ENCODE data around the gene SLCO2A1. TPM values are rescaled to one million over a fixed set of nuclear protein-coding genes. Genes with fewer than 3 reads are reported as not detected.
A peak's percentile ranks its signal among the peaks of the same experiment; 100 is the strongest.

The SLCO2A1 gene
- total RNA-seq, 1 donor from 2014 or later = 1.0 TPM

DNA sequence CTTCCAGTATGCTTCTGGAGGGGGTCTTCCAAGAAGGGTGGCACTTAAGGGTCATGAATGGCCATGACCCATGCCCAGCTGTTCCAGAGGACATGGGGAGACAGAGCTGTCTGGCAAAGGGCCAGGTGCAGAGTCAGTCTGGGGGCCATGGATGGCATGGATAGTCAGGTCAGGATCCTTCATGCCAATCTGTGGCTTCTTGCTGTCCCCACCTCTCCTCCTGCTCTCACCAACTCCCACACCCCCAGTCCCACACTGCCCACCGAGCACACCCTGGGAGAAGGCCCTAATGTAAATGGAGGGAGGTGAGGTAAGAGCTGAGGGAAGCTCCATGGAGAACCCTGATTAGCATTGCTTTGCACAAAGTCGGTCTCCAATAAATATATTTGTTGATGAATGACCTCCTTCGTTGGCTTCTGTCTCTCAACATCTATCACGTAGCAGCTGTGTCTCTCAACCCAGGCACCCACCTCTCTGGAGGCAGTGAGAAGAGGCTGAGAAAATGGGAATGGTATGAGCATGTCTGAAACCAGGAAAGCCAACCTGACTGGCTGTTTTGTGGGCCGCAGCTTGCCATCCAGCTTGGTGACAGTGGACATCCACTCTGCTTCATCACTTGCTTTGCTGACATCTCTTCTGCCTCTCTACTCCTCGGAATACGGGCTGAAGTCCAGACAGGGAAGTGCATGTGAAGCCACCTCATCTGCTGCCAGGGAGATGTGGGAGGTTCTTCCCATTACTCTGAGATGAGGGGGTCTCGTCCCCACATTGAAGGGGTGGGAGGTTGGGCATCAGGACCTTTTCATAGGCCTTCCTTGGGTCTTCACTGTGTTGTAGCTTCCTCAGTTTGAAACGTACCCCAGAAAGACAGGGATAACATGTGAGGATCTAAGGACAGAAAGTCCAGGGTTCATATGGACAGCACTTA lies 96.4 kb downstream of the SLCO2A1 start:
- DNase-seq (ENCODE audit: low read depth) = no peak

DNA sequence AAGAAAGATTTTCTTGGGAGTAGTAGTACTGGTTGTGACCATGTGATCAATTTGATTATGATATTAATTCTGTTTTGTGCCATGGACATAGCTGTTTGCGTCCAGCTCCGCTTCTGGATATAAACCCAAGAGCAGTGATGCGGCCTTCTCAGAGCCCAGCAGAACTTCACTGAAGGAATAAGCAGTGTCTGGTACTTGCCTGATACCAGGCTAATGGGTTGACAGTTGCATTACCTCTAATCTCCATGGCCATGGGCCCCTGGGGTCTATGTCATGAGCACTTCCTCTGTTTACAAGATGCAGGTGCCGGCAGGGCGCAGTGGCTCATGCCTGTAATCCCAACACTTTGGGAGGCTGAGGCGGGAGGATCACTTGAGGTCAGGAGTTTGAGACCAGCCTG lies 97.7 kb downstream of the SLCO2A1 start:
- no peak for DNase-seq (ENCODE audit: low read depth)

DNA sequence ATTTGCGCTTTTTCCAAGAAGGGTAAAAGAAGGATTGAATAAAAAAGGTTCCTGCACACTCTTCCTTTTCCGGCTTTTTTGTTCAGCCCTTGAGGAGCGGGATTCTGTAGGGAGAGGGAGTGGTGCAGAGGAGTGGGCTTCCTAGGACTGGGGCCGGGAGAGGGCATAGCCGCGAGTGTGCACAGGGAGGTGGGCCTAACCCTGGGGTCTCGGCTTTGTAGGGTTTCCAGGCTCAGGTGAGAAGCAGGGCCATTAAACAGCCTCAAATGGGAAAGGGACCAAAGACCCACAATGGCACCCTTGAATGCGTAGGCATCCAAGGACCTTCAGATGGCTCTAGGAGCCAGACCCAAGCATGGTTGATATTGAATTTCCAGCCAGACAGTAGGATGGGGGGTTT lies 98.6 kb downstream of the SLCO2A1 start:
- no peak for DNase-seq (ENCODE audit: low read depth)

- DNase-seq (ENCODE audit: low read depth) = peak; percentile 75
These were observed 99.3 kb downstream of the SLCO2A1 start for GRCh38 chr3:133930341-133930933.

GRCh38 chr3:133928903-133929607 lies 100.7 kb downstream of the SLCO2A1 start:
- DNase-seq (ENCODE audit: low read depth) = no peak

- no peak for DNase-seq (ENCODE audit: low read depth)
These were observed 101.4 kb downstream of the SLCO2A1 start for GRCh38 chr3:133928136-133928893.

DNA sequence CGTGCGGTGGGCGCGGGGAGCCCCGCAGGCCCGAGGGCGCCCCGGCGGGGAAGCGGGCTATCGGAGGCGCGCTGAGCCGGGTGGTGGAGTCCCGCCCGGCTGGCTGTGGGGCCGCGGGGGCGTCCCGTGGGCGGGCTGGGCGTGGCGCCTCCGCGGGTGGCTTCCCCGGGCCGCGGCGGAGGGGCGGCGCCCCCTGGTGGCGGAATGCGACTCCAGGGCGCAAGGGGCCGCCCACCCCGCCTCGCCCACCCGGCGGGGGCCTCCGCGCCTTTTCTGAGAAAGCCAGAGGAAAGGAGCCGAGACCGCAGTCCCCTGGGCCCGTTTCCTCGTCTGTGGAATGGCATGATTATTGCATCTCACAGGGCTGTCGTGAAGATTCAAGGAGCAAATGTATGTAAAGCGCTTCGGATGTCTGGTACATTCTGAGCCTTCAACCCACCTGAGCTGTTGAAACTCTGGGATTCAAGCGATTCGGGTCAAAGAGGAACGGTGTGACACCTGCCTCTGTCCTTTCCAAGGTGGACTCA lies 102.1 kb downstream of the SLCO2A1 start:
- DNase-seq (ENCODE audit: low read depth) = no peak

- DNase-seq (ENCODE audit: low read depth) = no peak
These were observed 102.8 kb downstream of the SLCO2A1 start for GRCh38 chr3:133926736-133927539.

DNA sequence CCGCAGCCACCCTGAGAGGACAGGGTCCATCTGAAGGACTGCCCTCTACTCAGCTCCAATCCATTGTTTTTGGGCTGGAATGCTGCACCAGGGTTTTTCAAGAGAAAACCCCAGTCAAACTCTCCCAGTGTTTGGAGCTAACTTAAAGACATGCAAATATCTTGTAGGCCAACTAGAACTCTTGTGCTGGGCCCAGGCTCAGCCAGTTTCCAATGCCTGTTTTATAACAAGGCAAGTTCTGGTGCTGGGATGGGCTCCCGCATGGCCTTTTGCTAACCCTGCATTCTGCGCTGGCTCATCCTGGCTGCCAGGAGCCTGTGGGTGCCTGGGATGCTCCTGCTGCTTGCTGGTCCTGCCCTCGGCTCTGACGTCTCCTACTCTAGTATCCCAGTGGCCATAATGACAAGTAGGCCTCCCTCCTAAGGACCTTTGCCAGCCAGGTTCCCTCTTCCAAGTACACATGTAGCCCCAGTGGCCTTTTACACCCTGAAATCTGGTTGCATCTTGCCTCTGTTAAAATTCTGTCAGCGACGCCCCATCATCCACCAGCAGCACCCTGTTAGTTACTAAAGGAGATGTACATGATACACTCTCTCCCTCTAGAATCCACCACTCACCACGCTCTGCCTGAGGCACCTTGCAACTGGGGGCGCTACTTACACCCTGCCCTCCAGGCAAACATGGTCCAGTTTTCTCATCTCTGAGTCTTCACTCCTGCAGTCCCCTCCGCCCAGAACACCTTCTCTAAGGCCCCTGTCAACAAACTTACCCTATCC lies 103.6 kb downstream of the SLCO2A1 start:
- DNase-seq (ENCODE audit: low read depth) = no peak

DNA sequence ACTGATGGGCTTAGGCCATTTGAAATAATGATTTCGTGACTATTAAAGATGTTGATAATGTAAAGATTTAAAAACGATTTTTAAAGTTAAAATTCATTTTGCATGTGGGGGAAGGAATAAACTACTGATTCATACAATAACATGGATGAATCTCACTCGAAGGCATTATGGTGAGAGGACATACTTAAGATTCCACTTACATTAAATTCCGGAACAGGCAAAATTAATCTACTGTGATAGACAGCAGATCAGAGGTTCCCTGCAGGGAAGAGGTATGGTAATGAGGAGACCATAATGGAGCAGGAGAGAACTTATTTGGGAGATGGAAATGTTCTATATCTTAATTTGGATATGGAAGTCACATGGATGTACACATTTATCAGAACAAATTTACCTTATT lies 105.7 kb downstream of the SLCO2A1 start:
- DNase-seq (ENCODE audit: low read depth) = no peak

GRCh38 chr3:133921592-133921991 lies 108.1 kb downstream of the SLCO2A1 start:
- no peak for DNase-seq (ENCODE audit: low read depth)

DNA sequence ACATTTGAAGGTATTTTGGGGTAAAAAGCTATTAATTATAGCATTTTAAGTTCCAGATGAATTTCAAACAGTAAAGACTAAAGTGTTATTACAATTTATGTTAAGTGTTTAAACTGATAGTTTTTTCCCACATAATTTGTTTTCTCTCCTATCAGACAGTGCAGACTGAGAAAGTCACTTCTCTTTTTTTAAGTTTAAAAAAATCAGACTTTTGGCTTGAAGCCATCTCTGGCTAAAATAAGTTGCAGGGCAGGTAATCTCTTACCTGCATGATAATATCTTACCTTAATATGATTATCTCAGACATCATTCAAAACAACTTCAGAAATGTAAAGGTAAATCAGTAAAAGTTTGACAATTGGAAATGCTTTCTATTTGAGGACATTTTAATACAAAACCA lies 112.6 kb downstream of the SLCO2A1 start:
- no peak for DNase-seq (ENCODE audit: low read depth)

GRCh38 chr3:133915685-133916658 lies 113.8 kb downstream of the SLCO2A1 start:
- DNase-seq (ENCODE audit: low read depth) = peak; percentile 33

- DNase-seq (ENCODE audit: low read depth) = no peak
These were observed 114.7 kb downstream of the SLCO2A1 start for GRCh38 chr3:133914839-133915600.

DNA sequence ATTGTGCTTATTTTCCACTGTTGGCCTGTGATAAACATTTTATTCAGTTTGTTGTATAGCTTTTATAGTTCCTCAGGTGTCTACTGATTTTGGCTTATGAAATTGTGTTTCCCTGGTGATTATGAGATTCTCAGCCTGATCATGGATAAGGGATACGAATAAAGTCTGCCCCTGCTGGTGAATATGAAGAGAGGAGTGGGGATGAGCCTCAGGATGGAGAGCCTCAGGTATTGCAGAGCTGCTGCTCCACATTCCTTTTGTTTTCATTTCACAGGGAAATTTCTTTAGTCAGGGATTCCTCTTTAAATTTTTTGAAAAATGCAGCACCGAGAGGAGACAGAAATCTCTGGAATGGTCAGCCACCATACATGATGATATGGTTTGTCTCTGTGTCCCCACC lies 119.3 kb downstream of the SLCO2A1 start:
- no peak for DNase-seq (ENCODE audit: low read depth)

DNA sequence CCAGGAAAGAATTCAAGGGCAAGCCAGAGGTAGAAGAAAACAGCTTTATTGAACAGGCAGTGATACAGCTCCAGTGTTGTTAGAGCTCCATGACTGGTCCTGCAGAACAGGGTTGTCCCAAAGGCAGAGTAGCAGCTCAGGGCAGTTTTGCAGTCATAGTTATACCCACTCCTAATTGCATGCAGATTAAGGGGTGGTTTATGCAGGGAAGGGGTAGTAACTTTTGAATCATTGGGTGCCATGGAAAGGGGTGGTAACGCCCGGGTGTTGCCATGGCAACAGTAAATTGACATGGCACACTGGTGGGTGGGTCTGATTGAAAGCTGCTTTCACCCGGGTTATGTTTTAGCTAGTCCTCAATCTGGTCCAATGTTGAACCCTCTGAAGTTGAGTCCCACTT lies 124.3 kb downstream of the SLCO2A1 start:
- DNase-seq (ENCODE audit: low read depth) = no peak

DNA sequence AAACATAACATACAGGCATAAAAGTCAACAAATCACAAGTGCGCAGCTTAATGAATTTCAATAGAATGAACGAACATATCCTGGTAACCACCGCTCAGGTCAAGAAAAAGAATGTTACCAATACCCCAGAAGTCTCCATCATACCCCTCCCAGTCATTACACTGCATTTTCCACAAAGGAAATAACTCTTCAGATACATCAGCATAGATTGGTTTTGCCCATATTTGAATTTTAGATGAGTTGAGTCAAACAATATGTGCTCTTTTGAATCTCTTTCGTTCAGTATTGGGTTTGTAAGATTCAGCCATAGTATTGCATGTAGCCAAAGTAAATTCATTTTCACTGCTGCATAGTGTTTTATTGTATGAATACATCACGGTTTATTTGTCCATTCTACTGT lies 127.9 kb downstream of the SLCO2A1 start:
- no peak for DNase-seq (ENCODE audit: low read depth)

DNA sequence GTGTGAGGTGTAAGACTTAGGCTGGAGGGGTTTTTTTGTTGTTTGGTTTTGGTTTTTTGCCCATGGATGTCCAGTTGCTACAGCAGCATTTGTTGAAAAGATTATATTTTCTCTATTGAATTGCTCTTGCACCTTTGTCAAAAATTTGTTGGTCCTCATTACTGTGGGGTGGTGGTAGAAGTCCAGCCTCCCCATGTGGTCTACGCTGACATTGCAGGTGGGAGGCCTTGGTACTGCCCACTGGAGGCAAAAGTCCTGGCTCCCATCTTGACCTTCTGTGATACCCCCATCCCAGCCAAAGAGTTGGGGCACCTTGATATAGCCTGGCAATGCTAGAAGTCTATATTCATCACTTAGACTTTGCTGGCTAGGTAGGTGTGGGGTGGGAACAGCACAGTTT lies 128.6 kb downstream of the SLCO2A1 start:
- no peak for DNase-seq (ENCODE audit: low read depth)
